ENCODE measurements around the gene HSDL1.

GRCh38 chr16:84081446-84081989 is 63.5 kb downstream of the HSDL1 start:
- TF ChIP-seq CTCF (IDR thresholded peaks at IDR 0.05; ENCODE audit: low read depth, low read length) (no peak), POLR2A (IDR thresholded peaks at IDR 0.05; ENCODE audit: extremely low read depth, insufficient read length) (no peak), MAX (IDR thresholded peaks at IDR 0.05; ENCODE audit: low read depth, low read length) (no peak), MYC (IDR thresholded peaks at IDR 0.05; ENCODE audit: low read depth, low read length) (no peak)
